DMS114 treated with DMSO at 0.1 percent for 48 hours (cell line): ENCODE data around the gene NEIL1.

Experiments used
- DNase-seq: peaks from one replicate; lab custom pipeline; 2025; ENCODE audit not compliant: unreplicated experiment; lab: John Stamatoyannopoulos, UW

The NEIL1 gene

DNA sequence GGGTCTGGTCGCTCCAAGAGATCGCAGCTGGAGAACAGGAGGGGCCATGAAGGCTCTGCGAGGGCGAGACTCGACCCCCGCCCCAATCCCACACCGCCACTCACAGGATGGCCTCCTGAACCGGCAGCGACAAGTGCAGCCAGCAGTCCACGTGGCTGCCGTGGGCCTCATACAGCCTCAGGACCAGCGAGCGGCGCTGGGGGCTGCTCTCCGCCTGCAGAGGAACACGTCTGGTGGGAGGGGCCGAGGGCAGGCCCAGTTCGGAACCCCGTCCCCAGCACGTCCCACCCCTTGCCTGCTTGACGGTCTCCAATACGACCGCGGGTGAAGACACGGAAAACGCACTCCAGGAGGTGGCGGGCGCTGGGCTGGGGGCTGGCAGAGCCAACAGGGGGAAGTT, 9.2 kb downstream of the NEIL1 start:
- no peak for DNase-seq

- DNase-seq, result no peak
Observed at GRCh38 chr15:75356517-75356916, 9.7 kb downstream of the NEIL1 start.

- DNase-seq, result no peak
Observed at GRCh38 chr15:75357976-75358673, 11.3 kb downstream of the NEIL1 start.

GRCh38 chr15:75358771-75359536, 12.1 kb downstream of the NEIL1 start:
- no peak for DNase-seq

DNA sequence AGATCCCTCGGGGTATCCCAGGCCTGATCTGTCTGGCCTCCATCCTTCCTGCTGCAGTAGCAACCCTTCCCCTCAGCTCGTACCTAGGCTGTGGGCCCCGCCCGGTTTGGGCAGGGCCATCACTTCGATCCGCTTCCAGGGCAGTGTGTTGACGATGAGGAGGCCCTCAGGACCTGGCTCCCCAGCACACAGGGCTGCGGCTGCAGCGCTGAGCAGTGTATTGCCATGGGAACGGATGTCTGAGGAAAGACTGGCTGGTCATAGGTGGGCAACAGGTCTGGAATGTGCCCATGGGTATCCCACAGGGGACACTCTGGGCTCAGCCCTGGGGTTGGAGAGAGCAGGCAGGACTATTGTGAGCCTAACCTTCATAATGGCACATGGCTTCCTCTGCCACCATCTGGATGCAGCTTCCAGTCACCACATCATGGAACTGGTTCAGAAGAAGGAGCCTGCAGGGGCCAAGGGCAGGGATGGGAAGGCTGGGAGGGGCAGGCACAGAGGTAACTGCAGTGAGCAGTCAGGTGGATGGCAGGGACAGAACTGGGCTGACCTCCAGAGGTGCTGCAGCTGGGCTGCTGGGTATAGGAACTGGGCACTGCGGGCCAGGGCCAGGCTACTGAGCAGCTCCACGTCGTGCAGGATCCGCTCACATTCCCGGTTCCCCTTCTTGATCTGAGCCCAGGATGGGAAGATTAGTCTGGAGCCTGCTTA, 12.9 kb downstream of the NEIL1 start:
- no peak for DNase-seq

GRCh38 chr15:75360391-75360790, 13.6 kb downstream of the NEIL1 start:
- no peak for DNase-seq

DNA sequence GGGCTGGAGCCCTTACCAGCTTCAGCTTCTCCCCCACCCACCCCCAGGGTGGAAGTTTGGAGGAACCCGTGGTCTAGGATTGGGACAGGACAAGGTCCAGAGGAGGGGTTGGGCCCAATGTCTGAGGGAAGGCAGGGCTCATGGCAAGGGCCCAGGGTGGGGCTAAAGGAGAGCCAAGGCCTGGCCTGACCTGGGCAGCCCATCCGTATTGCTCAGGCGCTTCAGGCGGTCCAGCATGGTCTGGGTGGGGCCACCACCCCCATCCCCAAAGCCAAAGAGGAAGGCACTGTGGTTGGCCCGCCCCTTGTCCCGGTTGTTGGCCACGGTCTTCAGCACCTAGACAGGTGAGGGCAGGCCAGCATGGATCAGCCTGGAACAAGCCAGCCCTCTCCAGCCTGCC, 14.0 kb downstream of the NEIL1 start:
- DNase-seq, result no peak

DNA sequence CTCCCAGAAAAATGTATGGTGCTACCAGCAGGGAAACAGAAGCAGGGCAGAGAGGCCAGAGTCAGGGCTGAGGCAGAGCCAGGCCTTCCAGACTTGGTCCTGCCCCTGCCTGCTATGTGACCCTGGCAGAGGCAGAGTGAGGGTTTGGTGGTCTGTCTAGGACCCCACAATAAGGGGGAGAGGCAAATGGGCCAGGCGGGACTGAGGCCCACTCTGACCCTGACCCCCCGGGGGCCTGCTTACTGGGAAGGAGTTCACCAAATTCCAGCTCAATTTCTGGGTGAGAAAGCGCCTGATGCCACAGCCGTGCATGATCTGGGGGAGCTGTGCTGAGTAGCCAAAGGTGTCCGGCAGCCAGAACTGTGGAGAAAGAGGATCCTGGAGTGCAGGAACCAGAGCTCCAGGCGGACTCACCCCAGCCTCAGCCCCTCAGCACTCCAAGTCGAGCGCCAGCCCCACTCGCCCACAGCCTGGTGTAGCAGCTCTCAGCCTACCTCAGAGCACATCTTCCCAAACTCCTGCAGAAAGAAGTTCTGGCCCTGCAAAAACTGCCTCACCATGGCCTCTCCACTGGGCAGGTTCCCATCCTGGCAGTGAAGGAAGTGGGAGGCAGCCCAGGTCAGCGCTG, 14.6 kb downstream of the NEIL1 start:
- DNase-seq, result no peak

DNA sequence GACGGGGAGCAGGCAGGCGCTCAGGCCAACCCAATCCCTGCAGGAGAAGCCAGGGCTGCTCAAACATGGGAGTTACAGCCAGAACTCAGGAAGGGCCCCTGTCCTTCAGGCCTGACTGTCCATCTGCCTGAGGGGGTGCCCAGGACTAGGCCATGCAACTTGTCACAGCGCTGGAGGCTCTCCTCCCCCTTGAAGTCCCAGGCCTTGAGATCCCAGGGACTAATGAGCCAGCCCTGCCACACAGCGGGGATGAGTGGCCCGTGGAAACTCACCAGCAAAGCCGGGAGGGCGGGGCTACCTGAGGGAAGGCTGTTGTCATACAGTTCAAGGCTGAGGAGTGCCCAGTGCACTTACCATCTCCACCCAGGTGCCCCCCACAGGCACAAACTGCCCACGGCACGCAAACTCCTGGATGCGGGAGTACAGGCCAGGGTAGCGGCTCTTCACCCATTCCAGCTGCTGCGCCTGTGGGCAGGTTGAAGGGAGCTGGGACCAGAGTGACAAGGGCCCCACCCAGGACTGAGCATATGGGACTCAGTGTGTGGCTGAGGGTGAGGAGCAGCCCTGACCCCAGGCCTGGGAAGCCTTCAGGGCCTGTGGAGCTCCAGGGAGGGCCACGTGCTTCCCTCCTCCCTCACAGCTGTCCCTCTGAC, 15.3 kb downstream of the NEIL1 start:
- no peak for DNase-seq

DNA sequence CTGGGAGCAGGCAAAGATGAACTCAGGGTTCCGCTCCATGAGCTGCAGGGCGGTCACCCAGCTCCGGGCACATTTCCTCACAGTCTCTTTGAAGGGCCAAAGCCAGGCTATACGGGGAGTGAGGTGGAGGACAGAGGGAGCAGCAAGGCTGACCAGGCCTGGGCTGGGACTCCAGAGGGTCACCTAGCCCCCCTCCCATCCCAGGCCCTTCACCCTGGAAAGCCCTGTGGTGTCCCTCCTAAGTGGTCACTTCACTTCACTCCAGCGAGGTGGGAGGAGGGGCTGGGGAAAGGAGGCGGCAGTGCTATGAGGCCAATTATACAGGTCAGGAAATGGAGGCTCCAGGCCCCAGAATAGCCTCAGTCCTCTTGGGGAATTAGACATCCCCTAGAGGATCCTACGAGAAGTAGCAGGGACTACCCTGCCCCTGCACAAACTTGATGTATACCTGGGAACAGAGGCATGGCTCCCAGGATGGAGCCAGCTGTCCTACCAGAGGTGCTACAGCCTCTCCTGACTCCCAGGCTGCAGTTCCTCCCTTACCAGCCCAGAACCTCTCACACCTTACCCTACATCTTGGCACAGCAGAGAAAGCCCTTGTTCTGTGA, 15.9 kb downstream of the NEIL1 start:
- DNase-seq, result no peak

DNA sequence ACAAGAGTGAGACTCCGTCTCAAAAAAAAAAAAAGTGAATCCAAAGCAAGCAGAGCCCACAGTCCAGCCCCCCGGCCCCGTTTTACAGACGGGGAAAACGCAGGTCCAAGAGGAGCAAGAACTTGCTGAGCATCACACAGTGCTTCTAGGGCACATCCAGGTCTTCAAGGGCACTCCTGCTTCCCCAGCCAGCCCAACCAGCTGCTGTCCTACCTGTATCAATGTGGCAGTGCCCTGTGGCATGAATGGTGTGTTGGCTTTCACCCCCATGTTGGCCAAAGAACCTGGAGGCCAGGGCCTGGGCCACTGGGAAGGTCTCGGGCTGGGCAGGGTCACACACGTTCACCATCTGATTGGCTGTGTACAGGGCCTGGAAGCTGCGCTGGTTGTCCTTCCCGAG, 16.9 kb downstream of the NEIL1 start:
- no peak for DNase-seq

DNA sequence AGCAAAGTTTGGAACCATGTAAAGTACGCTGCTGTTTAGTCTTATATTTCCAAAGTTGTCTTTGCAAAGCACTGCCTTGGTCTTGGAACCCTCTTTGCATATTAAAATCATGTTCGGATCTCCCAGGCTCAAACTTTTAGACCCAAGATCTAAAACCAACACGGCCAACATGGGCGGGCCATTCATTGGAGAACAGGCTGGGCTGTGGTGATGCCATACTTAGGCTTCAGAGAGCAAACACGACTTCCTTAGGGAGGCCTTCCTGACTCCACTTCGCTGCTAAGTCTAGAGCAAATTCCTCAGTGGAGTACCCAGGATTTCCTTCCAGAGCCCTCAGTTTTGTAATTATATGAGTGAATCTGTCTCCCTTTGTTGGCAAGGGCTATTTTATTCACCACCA, 18.0 kb downstream of the NEIL1 start:
- DNase-seq, result no peak

GRCh38 chr15:75366163-75366562, 19.3 kb downstream of the NEIL1 start:
- no peak for DNase-seq

GRCh38 chr15:75367006-75367405, 20.2 kb downstream of the NEIL1 start:
- no peak for DNase-seq

- no peak for DNase-seq
Observed at GRCh38 chr15:75367406-75367912, 20.6 kb downstream of the NEIL1 start.

DNA sequence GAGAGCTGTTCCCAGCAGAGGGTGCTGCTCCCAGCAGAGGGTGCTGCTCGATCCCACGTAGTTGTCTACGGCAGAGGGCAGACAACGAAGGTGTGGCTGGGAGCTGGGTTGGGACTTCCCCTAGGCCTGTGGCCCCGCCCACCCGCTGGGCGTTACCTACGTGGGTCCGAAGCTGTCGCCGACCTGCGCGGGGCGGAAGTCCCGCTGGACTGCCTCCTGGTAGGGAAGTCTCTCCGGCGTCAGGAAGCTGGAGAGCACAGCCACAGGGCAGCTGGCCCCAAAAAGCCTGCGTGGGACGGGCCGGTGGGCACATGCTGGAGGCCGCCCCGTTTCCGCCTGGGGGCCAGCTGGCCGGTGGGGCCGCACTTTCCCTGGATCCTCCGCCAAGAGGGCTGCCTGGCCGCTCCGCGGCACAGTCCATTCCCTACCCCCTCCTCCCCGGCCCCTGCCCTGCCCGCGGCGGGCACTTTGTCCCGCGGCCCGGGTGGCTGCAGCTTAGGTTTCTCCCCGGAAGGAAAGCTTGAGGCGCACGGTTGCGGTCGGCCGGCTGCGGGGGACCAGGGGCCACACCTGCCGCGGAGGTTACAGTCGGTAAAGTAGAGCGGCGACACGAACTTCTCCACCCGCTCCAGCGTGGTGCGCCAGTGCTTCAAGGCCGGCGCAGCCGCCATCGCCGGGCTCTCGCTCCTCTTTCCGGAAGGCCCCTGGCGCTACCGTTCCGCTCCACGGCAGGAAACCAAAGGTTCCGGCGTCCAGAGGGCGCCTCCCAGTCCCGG, 21.3 kb downstream of the NEIL1 start, which contains the start of gene MAN2C1:
Gene MAN2C1 (minus strand): TSS at position 695 of the 776 bp plus-strand sequence. CDS start 24 bp downstream, at position 671.
- peak; percentile 95 for DNase-seq

- no peak for DNase-seq
Observed at GRCh38 chr15:75368689-75369239, 21.9 kb downstream of the NEIL1 start.

DNA sequence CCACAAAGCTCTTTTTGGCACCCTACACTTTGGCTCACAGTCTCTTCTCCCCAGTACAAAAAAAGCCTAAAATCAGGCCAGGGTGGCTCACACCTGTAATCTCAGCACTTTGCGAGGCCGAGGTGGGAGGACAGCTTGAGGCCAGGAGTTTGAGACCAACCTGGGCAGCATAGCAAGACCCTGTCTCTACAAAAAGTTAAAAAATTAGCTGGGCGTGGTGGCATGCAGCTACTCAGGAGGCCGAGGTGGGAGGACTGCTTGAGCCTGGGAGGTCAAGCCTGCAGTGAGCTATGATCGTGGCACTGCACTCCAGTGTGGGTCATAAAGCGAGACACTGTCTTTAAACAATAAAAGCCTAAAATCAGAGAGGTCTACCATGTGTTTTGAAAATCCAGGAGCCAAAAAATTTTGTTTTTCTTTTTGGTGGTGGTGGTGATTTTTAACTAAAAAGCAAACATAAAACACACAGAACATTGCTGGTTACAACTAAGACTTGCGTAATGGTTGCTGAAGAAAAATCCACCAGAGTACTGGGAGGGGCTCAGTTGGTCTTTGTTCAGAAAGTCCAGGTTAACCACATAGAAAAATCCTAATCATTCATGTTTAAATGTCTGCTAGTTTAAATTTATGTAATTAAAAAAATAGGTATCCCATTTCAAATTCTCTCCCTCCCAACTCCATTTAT, 23.2 kb downstream of the NEIL1 start:
- no peak for DNase-seq

DNA sequence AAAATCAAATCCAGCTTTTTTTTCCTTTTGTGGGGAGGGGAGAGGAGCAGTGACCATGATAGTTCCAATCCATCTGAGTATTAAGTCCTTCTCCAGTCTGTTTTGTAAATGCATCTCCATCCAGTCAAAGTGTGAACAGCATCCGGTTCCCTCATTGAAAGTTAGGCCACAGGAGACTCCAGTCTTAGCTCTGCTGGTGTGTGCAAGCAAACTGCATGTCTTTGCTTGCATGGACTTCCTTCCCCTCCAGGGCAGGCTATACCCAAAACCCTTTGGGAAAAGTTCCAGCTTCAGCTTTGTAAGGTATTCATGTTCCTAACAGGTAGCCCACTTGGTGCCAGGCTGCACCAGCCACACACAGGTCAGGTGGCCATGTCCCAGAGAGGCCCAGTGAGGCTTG, 24.6 kb downstream of the NEIL1 start:
- no peak for DNase-seq
